ENCODE data around the gene DNAJC17. TPM values are rescaled to one million over a fixed set of nuclear protein-coding genes. Genes with fewer than 3 reads are reported as not detected.

Gene DNAJC17
- total RNA-seq, 1 donor from 2014 or later = 10.4 TPM

DNA sequence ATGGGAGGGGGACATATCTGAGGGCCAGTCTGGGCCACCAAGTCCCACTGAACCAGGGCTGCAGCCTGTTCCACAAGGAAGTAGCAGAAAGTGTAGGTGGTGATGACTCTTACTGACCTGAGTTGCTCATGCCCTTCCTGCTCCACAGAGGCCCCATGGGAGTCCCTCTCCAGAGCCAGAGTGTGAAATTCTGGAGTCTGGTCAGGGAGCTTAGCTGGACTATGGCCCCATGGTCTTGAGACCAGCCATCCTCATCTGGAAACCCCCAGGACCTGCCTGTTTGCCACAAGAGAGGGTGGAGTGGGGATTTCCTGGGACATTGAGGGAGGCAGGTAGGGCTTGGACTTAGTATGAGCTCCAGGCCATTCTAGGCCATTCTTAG is 39.6 kb upstream of the DNAJC17 start:
- no peaks in the 10 kb centered on the region for H3K36me3 ChIP-seq (ENCODE audit: control insufficient read depth in 3 of 3, insufficient read depth in 3 of 3, low read length in 3 of 3)
- peaks cover 30 to 37% (median 33%) of the 10 kb centered on the region in 3 donors for H3K27me3 ChIP-seq (ENCODE audit: control insufficient read depth in 3 of 3, insufficient read depth in 3 of 3, low read length in 3 of 3)
- no peak overlapping the region for H3K9ac ChIP-seq (ENCODE audit: low read depth in 1 of 3, low read length in 3 of 3)
- no peak overlapping the region for H3K4me3 ChIP-seq (ENCODE audit: low read length in 3 of 3)
- H3K27ac ChIP-seq (ENCODE audit: low read depth, low read length) = no peak overlapping the region
- H3K4me1 ChIP-seq (ENCODE audit: control insufficient read depth in 3 of 3, insufficient read depth in 3 of 3, low read length in 3 of 3) = peaks cover 8 to 12% (median 10%) of the 10 kb centered on the region in 3 donors
- H3K9me3 ChIP-seq (ENCODE audit: control insufficient read depth in 3 of 3, low read length in 3 of 3) = no peaks in the 10 kb centered on the region

DNA sequence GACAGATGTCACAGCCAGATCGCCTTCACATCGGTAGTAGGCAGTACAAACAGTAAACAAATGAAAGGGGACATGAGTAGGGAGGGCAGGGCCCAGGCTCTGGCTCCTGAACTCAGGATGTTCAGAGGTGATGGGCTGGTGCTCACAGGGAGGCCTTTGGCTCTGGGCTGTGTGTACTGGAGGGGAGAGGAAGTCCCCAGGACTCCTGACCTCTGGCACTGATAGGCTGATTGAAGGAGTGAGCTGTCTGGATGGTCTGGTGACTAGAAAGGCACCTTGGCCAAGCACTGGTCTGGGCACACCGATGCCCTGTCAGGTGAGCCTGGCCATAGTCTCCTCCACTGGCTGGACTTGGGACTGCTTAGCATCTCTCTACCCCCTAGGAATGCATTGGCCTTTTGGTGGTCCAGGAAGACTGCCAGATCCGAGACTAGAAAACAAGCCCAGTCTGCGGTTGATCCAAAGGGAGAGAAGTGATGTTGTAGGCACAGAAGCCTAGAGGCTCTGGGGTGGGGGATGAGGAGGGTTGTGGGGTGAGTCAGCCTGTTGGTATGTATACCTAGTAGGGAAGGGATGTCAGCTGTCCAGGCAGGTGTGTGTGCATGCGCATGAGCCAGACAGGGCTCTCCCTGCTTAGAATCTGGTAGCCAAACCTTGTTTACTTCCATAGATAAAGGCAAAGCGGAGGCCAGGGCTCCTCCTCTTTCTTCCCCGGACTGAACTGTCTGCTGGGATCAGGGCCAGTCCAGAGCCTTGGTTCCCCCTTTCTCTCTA is 38.4 kb upstream of the DNAJC17 start:
- no peak overlapping the region for H3K27ac ChIP-seq (ENCODE audit: low read depth, low read length)
- H3K4me1 ChIP-seq (ENCODE audit: control insufficient read depth in 3 of 3, insufficient read depth in 3 of 3, low read length in 3 of 3) = peaks cover 8 to 12% (median 10%) of the 10 kb centered on the region in 3 donors
- H3K9me3 ChIP-seq (ENCODE audit: control insufficient read depth in 3 of 3, low read length in 3 of 3) = no peaks in the 10 kb centered on the region
- H3K9ac ChIP-seq (ENCODE audit: low read depth in 1 of 3, low read length in 3 of 3) = no peak overlapping the region
- H3K36me3 ChIP-seq (ENCODE audit: control insufficient read depth in 3 of 3, insufficient read depth in 3 of 3, low read length in 3 of 3) = no peaks in the 10 kb centered on the region
- no peak overlapping the region for H3K4me3 ChIP-seq (ENCODE audit: low read length in 3 of 3)
- peaks cover 30 to 37% (median 33%) of the 10 kb centered on the region in 3 donors for H3K27me3 ChIP-seq (ENCODE audit: control insufficient read depth in 3 of 3, insufficient read depth in 3 of 3, low read length in 3 of 3)

DNA sequence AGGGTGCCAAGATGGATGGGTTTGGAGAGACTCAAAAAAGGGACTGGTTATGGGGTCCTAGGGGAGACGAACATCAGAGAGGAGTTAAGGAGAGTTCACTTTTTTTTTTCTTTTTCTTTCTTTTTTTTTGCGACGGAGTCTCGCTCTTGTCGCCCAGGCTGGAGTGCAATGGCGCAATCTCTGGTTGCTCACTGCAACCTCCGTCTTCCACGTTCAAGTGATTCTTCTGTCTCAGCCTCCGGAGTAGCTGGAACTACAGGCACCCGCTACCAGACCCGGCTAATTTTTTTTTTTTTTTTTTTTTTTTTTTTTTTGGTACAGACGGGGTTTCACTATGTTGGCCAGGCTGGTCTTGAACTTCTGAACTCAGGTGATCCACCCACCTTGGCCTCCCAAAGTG is 37.8 kb upstream of the DNAJC17 start:
- Histone ChIP-seq H3K4me1 (ENCODE audit: control insufficient read depth in 3 of 3, insufficient read depth in 3 of 3, low read length in 3 of 3) (peaks cover 8 to 12% (median 10%) of the 10 kb centered on the region in 3 donors), H3K27ac (ENCODE audit: low read depth, low read length) (no peak overlapping the region), H3K9ac (ENCODE audit: low read depth in 1 of 3, low read length in 3 of 3) (no peak overlapping the region), H3K9me3 (ENCODE audit: control insufficient read depth in 3 of 3, low read length in 3 of 3) (no peaks in the 10 kb centered on the region), H3K4me3 (ENCODE audit: low read length in 3 of 3) (peak overlapping the region in 2 of 3 donors; percentile 58 to 59), H3K36me3 (ENCODE audit: control insufficient read depth in 3 of 3, insufficient read depth in 3 of 3, low read length in 3 of 3) (no peaks in the 10 kb centered on the region), H3K27me3 (ENCODE audit: control insufficient read depth in 3 of 3, insufficient read depth in 3 of 3, low read length in 3 of 3) (peaks cover 30 to 37% (median 33%) of the 10 kb centered on the region in 3 donors)

DNA sequence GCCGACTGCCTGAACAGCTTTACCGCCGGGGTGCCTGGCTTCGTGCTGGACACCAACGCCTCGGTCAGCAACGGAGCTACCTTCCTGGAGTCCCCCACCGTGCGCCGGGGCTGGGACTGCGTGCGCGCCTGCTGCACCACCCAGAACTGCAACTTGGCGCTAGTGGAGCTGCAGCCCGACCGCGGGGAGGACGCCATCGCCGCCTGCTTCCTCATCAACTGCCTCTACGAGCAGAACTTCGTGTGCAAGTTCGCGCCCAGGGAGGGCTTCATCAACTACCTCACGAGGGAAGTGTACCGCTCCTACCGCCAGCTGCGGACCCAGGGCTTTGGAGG is 37.4 kb upstream of the DNAJC17 start:
- Histone ChIP-seq H3K4me1 (ENCODE audit: control insufficient read depth in 3 of 3, insufficient read depth in 3 of 3, low read length in 3 of 3) (peaks cover 8 to 12% (median 10%) of the 10 kb centered on the region in 3 donors), H3K4me3 (ENCODE audit: low read length in 3 of 3) (peak overlapping the region; percentile 58 to 63 (median 59)), H3K27ac (ENCODE audit: low read depth, low read length) (no peak overlapping the region), H3K9ac (ENCODE audit: low read depth in 1 of 3, low read length in 3 of 3) (peak overlapping the region in 1 of 3 donors; percentile 40), H3K27me3 (ENCODE audit: control insufficient read depth in 3 of 3, insufficient read depth in 3 of 3, low read length in 3 of 3) (peaks cover 30 to 37% (median 33%) of the 10 kb centered on the region in 3 donors), H3K36me3 (ENCODE audit: control insufficient read depth in 3 of 3, insufficient read depth in 3 of 3, low read length in 3 of 3) (no peaks in the 10 kb centered on the region), H3K9me3 (ENCODE audit: control insufficient read depth in 3 of 3, low read length in 3 of 3) (no peaks in the 10 kb centered on the region)

DNA sequence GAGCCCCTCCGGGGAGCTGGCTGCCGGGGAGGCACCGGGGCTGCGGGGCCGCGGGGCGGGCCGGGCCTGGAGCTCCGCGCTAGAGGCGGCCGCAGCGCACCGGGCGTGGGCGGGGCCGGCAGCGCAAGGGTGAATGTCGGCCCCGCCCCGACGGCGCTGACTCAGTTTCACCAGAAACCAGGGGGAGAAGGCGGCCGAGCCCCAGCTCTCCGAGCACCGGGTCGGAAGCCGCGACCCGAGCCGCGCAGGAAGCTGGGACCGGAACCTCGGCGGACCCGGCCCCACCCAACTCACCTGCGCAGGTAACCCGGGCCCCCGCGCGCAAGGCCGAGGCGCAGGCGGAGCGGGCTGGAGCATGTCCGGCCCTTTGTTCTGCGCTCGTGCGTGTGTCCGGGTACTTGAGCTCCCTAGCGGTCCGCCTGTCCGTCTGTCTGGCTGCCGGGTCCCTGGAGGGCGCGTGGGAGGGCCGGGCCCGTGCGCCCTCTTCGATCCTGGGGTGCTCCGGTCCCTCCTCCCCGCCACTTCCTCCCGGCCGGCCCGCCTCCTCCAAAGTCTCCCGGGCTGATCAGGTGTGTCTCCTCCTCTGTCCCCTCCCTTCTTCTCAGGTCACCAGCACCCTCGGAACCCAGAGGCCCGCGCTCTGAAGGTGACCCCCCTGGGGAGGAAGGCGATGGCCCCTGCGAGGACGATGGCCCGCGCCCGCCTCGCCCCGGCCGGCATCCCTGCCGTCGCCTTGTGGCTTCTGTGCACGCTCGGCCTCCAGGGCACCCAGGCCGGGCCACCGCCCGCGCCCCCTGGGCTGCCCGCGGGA is 36.8 kb upstream of the DNAJC17 start, which contains the start of gene SPINT1:
SPINT1 (plus strand) TSS at position 164 of the 811 bp plus-strand sequence; CDS start at position 671, 507 bp downstream.
- Histone ChIP-seq H3K36me3 (ENCODE audit: control insufficient read depth in 3 of 3, insufficient read depth in 3 of 3, low read length in 3 of 3) (no peaks in the 10 kb centered on the region), H3K4me1 (ENCODE audit: control insufficient read depth in 3 of 3, insufficient read depth in 3 of 3, low read length in 3 of 3) (peaks cover 8 to 12% (median 10%) of the 10 kb centered on the region in 3 donors), H3K9me3 (ENCODE audit: control insufficient read depth in 3 of 3, low read length in 3 of 3) (no peaks in the 10 kb centered on the region), H3K27ac (ENCODE audit: low read depth, low read length) (no peak within 1 kb of the TSS), H3K9ac (ENCODE audit: low read depth in 1 of 3, low read length in 3 of 3) (peak within 1 kb of the TSS in 1 of 3 donors; percentile 40), H3K27me3 (ENCODE audit: control insufficient read depth in 3 of 3, insufficient read depth in 3 of 3, low read length in 3 of 3) (peaks cover 30 to 37% (median 33%) of the 10 kb centered on the region in 3 donors), H3K4me3 (ENCODE audit: low read length in 3 of 3) (peak within 1 kb of the TSS; percentile 58 to 63 (median 59))

DNA sequence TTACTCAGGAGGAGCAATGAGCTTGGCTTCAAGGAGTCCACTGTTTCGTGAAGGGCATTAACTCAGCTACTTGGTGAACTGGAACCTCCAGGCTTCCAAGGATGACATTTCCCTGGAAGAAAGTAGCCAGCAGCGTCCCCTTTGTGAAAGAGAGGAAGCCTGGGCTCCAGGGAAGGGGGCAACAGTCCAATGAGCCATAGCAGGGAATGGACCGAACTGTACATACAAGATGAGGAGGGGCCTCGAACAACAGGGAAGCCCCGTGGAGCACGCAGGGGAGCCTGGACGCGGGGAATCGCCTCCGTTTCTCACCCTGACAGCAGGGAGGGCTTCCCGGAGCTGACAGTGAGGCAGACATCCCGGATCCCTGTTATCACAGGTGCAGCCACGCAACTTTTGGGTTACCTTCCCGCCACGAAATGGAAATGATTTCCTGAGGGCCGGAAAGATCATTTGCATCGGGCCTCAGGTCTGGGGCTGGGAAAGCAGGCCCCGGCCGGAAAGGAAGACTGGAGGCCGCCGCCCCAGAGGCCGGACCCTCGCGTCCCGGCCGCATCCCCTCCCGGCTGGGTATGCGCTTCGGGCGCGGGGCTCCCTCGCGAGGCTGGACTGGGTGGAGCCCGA is 36.1 kb upstream of the DNAJC17 start:
- Histone ChIP-seq H3K27ac (ENCODE audit: low read depth, low read length) (no peak overlapping the region), H3K9ac (ENCODE audit: low read depth in 1 of 3, low read length in 3 of 3) (no peak overlapping the region), H3K36me3 (ENCODE audit: control insufficient read depth in 3 of 3, insufficient read depth in 3 of 3, low read length in 3 of 3) (no peaks in the 10 kb centered on the region), H3K4me1 (ENCODE audit: control insufficient read depth in 3 of 3, insufficient read depth in 3 of 3, low read length in 3 of 3) (peaks cover 8 to 12% (median 10%) of the 10 kb centered on the region in 3 donors), H3K4me3 (ENCODE audit: low read length in 3 of 3) (peak overlapping the region in 2 of 3 donors; percentile 6 to 63), H3K27me3 (ENCODE audit: control insufficient read depth in 3 of 3, insufficient read depth in 3 of 3, low read length in 3 of 3) (peaks cover 30 to 37% (median 33%) of the 10 kb centered on the region in 3 donors), H3K9me3 (ENCODE audit: control insufficient read depth in 3 of 3, low read length in 3 of 3) (no peaks in the 10 kb centered on the region)

DNA sequence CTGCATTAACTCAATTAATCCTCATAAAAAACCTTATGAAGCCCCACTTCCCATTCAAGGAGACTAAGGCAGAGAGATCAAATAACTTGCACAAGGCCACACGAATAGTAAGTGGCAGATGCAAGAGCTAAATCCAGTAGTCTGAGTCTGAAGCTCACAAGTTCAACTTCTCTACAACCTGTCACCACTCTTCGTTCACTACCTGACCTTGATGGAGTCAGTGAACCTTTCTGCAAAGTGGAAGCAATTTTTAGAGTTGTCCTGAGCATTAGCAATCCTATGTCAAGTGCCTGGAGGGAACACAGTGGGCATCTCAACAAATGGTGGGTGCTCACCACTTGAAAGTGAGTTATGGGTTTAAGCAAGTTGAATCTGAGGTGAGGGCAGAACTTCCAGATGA is 34.5 kb upstream of the DNAJC17 start:
- Histone ChIP-seq H3K4me3 (ENCODE audit: low read length in 3 of 3) (no peak overlapping the region), H3K4me1 (ENCODE audit: control insufficient read depth in 3 of 3, insufficient read depth in 3 of 3, low read length in 3 of 3) (peaks cover 8 to 12% (median 8%) of the 10 kb centered on the region in 3 donors), H3K27ac (ENCODE audit: low read depth, low read length) (no peak overlapping the region), H3K9ac (ENCODE audit: low read depth in 1 of 3, low read length in 3 of 3) (no peak overlapping the region), H3K9me3 (ENCODE audit: control insufficient read depth in 3 of 3, low read length in 3 of 3) (no peaks in the 10 kb centered on the region), H3K36me3 (ENCODE audit: control insufficient read depth in 3 of 3, insufficient read depth in 3 of 3, low read length in 3 of 3) (no peaks in the 10 kb centered on the region), H3K27me3 (ENCODE audit: control insufficient read depth in 3 of 3, insufficient read depth in 3 of 3, low read length in 3 of 3) (peaks cover 28 to 36% (median 29%) of the 10 kb centered on the region in 3 donors)

DNA sequence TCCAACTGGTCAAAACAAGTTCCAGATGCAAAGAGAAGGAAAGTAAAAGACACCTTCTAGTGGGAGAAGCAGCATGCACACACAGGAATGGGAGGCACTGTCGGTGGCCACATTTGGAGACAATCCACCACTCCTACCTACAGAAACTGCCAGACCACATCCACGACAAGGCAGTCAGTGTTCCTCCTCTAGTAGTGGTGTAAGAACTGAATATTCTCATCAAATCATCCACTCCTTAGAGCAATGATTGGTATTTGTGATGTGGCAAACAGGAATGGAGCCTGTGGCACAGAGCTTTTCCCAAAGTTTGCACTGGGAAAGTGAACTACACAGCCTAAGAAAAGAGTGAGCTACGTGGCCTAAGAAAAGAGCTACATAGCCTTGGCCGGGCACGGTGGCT is 31.5 kb upstream of the DNAJC17 start:
- Histone ChIP-seq H3K4me3 (ENCODE audit: low read length in 3 of 3) (no peak overlapping the region), H3K27ac (ENCODE audit: low read depth, low read length) (no peak overlapping the region), H3K4me1 (ENCODE audit: control insufficient read depth in 3 of 3, insufficient read depth in 3 of 3, low read length in 3 of 3) (peaks cover 0 to 2% (median under 1%) of the 10 kb centered on the region in 3 donors), H3K36me3 (ENCODE audit: control insufficient read depth in 3 of 3, insufficient read depth in 3 of 3, low read length in 3 of 3) (no peaks in the 10 kb centered on the region), H3K9me3 (ENCODE audit: control insufficient read depth in 3 of 3, low read length in 3 of 3) (no peaks in the 10 kb centered on the region), H3K27me3 (ENCODE audit: control insufficient read depth in 3 of 3, insufficient read depth in 3 of 3, low read length in 3 of 3) (peaks cover 7 to 9% (median 8%) of the 10 kb centered on the region in 3 donors), H3K9ac (ENCODE audit: low read depth in 1 of 3, low read length in 3 of 3) (no peak overlapping the region)

DNA sequence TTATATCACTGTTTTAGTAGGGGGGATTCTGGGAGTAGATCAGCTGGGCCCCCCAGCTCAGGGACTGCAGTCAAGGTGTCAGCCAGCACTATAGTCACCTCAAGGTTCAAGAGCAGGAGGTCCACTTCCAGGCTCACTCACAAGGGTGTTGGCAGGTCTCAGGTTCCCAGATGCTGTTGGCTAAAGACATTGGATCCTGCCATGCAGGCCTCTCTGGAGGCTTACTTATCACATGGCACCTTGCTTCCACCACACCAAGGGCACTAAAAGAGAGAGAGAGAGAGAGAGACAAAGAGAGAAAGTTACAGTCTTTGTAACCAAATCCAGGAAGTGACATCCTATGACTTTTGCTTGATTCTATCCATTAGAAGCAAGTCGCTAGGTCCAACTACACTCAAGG is 28.7 kb upstream of the DNAJC17 start:
- Histone ChIP-seq H3K36me3 (ENCODE audit: control insufficient read depth in 3 of 3, insufficient read depth in 3 of 3, low read length in 3 of 3) (no peaks in the 10 kb centered on the region), H3K9ac (ENCODE audit: low read depth in 1 of 3, low read length in 3 of 3) (no peak overlapping the region), H3K4me1 (ENCODE audit: control insufficient read depth in 3 of 3, insufficient read depth in 3 of 3, low read length in 3 of 3) (no peaks in the 10 kb centered on the region), H3K9me3 (ENCODE audit: control insufficient read depth in 3 of 3, low read length in 3 of 3) (no peaks in the 10 kb centered on the region), H3K27me3 (ENCODE audit: control insufficient read depth in 3 of 3, insufficient read depth in 3 of 3, low read length in 3 of 3) (no peaks in the 10 kb centered on the region), H3K27ac (ENCODE audit: low read depth, low read length) (no peak overlapping the region), H3K4me3 (ENCODE audit: low read length in 3 of 3) (no peak overlapping the region)
